Mucosa of gallbladder (tissue), 1 donor: ENCODE results near the gene KCNJ15. TPM values are rescaled to one million over a fixed set of nuclear protein-coding genes. Genes with fewer than 3 reads are reported as not detected.

Experiments
- DNase-seq: peaks from one replicate; pipeline ENCODE4 v3.0.0-alpha.2; 2020; ENCODE audit warnings: low spot score
- total RNA-seq: library from RNA; stranded (reverse); gene quantifications from one replicate; pipeline ENCODE4 v1.2.1, GENCODE V29; 2021
- donor health status: DM: no; HTN: no; CAD: no.

The KCNJ15 gene
- total RNA-seq, 1 donor from 2014 or later = 158 TPM

- no peak for DNase-seq
These were observed 69.6 kb downstream of the KCNJ15 start for GRCh38 chr21:38326429-38326828.

DNA sequence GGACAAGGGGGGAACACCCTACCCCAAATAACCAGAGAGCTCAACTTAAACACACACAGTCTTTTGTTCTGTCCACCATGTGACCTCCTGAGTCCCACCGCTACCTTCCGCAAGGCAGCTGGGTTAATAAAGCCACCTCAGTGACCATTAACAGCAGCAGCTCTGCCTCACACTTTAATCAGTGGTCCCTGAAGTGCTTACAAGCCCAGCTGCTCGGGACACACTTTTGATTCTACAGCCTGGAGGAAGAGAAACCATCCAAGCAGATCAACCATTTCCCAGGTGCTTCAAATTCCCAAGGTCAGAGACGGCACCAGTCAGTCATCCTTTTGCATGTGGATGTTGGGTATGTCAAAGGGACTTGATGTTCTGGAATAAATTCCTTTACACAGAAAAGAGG lies 70.1 kb downstream of the KCNJ15 start:
- no peak for DNase-seq

DNA sequence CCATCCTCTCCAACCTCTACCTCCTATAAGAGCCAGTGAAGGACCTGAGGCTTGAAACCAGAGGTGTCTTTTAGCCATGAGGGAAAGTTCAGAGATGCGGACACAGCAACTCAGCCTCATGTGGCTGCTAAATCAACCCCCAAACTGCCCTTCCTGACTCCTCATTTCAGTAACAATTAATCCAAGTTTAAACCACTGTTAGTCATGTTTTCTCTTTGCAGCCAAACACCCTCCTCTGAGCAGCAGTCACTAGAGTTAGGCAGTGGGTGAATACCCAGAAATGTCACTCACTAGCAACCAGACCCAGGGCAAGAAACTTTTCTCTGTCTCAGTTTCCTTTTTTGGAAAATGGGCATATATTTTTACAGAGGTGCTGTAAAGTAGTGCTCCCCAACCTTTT lies 71.2 kb downstream of the KCNJ15 start:
- DNase-seq = no peak

DNA sequence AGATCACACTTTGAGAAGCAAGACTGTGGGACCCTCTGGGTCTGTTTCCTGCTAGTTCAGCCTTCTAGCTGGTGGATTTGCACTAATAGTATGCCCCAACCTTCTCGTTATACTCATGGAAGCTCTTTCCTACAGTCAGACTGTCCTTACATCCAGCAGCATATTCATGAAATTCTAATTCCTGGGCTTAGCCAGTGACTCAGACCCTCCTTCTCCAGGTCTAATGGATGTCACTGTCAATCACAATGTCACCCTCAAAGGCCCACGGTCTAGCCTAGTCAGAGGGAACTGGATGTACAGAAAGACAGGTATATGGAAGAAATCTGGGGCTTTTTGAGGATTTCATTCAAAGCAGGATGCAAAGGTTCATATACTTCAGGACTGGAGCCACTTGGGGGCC lies 72.4 kb downstream of the KCNJ15 start:
- DNase-seq = no peak

DNA sequence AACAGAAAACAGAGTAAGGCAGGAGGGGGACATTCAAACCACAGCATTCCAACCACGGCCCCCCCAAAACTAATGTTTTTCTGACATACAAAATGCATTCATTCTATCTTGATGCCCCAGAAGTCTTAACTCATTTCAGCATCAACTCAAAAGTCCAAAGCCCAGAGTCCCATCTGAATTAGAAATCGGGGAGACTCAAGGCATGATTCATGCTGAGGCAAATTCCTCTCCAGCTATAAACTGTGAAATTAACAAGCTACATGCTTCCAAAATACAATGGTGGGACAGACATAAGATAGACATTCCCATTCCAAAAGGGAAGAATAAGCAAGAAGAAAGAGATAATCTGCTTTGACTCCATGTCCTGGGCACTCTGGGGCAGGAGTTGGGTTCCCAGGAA lies 73.9 kb downstream of the KCNJ15 start:
- DNase-seq = no peak

GRCh38 chr21:38333301-38334272 lies 76.8 kb downstream of the KCNJ15 start:
- DNase-seq = no peak

DNA sequence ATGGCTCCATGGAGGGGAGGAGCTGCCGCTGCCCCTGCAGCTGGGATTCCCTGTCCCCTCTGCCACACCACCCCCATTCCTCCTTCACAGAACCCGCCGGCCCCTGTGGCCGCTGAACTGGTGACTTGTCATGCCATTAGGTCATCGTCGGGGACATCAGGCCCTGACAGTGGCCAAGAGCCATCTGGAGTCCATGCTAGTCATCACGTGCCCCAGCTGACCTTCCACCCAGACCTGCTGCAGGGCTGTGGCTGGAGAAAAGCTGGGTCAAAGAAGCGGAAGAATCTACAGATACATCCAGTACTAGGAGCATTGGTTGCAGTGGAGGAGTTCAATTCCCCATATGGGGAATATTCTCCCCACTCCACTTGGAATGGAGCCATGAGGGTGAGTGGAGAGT lies 78.1 kb downstream of the KCNJ15 start:
- DNase-seq = no peak

DNA sequence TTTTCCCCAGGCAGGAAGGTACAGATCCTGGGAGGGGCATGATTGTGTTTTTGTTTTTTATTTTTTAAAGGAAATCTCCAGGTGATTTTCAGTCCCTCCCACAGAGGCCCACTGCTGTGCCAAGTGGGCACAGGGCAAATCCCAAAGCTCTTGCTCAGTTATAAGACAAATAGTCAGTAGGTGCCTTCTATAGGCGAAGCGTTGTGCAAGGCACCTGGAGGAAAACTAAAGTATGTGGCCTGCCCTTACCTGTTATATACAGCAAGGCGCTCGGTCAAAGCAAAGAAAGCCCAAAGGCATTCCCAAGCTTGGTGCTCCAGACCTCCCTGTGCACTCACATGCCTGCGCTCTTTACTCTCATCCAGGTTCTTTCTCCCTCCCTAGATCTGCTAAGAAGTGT lies 81.0 kb downstream of the KCNJ15 start:
- DNase-seq = no peak

DNA sequence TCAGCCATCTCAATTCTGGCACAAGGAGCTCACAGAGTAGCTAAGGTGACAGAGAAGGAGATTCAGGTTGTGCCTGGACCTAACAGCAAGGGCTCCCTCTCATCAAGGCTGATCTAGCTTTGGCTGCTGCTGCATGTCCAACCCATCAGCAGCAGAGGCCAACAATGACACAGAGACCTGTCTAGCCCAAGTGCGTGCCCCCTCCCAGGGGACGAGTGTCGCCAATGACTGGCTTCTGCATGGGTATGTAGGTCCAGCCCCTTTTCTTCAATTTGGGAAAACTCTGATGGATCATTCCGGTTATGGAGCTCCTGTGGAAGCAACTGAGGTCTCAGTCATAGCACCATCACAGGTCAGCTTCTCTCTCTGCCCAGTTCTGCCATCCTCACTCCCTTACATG lies 83.3 kb downstream of the KCNJ15 start:
- no peak for DNase-seq

DNA sequence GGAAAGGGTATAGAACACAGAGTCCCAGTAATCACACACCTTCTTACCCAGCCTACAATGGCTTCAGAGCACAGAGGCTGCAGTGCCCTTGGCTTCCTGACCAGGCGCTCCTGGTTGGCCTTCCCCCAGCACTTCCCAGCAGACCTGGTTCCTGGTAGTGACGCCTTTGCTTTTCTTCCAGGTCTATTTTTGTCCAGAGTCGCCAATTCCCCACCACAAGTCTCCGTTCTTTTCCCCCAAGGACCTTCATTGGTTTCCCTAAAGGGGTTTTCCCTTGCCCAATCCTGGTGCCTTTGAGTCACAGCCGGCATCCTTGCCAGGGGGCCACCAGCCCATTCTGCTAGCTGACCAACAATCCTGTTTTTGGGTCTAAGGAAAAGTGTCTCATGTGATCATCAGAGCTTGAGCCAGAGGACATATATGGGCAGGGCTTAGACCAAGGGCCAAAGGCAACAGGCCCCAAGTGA lies 84.8 kb downstream of the KCNJ15 start:
- no peak for DNase-seq

DNA sequence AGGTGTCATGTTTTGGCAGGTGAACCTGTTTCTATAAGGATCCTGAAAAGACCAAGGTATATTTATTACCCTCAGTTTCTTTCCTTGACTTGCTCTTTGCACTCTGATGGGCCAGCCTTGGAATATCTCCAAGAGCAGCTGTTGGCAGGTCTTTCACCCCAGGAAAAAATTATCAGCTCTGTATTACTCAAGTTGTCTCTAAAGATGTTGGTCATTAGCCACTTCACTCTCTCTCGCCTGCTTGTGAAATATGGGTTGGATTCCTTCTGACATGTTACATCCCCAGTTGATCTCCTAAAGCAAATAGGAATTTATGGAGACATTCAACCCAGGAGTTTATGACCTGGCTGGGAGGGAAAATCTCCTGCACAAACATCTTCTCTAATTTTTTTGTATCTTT lies 85.9 kb downstream of the KCNJ15 start:
- DNase-seq = no peak

DNA sequence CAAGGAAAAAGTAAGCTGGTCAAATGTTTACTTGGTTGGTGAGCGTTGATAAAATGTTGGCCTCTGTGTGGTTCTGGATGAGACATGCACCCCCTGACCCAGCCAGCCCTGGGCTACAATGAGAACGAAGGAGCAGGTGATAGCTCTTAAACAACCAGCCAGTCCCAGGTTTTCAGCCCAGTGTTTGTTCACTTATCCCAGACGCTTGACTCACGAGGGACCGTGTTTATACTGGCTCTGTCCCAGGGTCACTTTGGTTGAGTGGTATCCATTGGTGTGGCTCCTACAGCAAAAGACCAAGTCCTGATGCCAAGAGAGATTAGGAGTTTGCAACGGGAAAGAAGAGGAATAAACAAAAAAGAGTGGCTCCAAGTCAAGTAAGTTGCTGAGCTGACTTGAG lies 86.9 kb downstream of the KCNJ15 start:
- DNase-seq = peak; percentile 83

GRCh38 chr21:38346286-38346685 lies 89.5 kb downstream of the KCNJ15 start:
- no peak for DNase-seq

GRCh38 chr21:38349111-38349746 lies 92.4 kb downstream of the KCNJ15 start:
- DNase-seq = no peak

GRCh38 chr21:38349977-38350376 lies 93.2 kb downstream of the KCNJ15 start:
- DNase-seq = no peak

DNA sequence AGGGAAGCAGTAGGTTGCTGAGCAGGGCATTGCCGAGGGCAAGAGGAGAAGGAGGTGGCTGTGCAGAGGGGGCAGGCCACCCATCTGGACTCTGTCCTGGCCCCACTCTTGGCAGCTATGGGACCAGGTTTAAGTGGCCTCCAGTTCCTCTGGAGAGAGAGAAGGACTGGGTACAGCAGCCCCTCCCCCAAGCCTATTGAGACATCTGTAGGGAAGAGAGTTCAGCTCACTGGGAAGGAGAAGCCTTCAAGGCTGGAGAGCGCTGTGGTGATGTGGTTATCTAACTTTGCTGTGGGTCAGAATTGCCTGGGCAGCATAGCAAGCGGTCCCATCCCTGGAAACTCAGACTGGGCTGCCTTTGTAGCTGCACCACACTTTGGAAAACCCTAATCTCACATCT lies 93.9 kb downstream of the KCNJ15 start:
- DNase-seq = no peak

DNA sequence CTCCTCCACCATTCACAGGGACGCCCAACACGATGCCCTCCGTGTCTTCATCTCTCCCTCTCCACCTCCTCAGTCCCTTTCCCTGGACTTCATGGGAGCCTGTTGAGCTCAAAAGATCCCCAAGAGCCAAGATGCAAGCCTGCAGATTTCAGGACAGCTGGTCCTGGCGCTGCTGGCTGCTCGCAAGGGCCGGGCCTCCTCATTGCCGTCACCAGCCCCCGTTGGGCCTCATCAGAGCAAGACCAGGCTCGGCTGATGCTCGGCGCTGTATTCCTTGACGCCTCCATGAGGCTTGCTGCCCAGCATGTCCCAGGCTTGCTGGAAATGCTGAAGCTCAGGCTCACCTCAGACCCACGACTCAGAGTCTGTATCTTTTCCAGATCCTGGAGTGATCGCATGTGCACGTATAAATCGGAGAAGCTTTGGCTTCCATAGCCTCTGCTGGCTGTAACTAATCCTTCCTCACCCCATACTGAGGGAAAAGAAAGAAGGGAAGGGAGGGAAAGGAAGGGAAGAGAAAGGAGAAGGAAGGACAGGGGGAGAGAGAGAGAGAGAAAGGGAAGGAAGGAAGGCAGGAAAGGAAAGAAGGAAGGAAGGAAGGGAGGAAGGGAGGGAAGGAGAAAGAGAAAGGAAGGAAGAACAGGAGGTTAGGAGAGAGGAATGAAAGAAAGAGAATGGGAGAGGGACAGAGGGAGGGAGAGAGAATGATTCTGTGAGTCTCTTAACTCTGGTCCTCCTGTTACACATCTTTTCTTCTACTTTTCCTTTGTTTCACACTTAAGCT lies 94.6 kb downstream of the KCNJ15 start:
- no peak for DNase-seq

- DNase-seq = no peak
These were observed 95.2 kb downstream of the KCNJ15 start for GRCh38 chr21:38351961-38352521.

- DNase-seq = peak; percentile 64
These were observed 95.9 kb downstream of the KCNJ15 start for GRCh38 chr21:38352536-38353219.

DNA sequence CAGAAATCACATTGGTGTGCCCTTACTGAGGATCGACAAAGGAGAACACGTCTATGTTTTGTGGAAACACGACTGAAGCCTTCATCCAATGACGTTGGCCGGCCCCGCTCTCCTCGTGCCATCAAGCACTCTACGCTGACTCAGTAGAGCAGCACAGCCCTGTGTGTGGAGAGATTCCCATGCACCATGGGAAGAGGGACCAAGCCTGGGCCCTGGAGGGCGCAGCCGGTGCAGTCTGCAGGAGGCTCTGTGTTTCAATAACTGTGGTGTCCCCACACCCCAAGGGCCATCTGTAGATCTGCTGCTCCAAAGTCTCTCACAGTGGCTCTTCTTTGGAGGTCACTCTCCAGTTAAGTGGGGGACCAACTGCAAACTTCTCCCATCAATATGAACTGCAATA lies 97.4 kb downstream of the KCNJ15 start:
- no peak for DNase-seq

- DNase-seq = no peak
These were observed 98.0 kb downstream of the KCNJ15 start for GRCh38 chr21:38354746-38355145.
